Measurements from ENCODE around the gene CPN1.

CPN1 gene

DNA sequence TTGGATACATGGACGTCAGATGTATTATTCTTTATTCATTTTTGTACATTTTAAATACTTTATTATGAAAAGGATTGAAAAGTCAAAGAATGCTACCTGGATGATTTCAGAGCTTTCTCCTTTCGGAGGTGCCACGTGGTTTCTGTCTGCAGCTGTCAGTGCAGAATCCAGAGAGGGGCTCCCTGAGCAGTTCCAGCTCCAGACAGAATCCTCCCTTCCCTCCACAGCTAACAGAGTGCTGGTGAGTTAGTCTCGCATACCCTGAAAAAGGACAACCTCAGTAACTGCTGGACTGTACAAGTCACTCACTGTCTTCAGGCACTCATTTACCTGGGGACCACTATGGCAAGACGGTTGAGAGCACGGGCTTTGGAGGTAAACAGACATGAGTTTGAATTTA is 82.8 kb downstream of the CPN1 start:
- DNase-seq (ENCODE audit: low read depth) = no peak
- no peak overlapping the region for H3K4me3 ChIP-seq (replicated peaks; ENCODE audit: low read depth, low read length)
- TF ChIP-seq, protein P1, sequence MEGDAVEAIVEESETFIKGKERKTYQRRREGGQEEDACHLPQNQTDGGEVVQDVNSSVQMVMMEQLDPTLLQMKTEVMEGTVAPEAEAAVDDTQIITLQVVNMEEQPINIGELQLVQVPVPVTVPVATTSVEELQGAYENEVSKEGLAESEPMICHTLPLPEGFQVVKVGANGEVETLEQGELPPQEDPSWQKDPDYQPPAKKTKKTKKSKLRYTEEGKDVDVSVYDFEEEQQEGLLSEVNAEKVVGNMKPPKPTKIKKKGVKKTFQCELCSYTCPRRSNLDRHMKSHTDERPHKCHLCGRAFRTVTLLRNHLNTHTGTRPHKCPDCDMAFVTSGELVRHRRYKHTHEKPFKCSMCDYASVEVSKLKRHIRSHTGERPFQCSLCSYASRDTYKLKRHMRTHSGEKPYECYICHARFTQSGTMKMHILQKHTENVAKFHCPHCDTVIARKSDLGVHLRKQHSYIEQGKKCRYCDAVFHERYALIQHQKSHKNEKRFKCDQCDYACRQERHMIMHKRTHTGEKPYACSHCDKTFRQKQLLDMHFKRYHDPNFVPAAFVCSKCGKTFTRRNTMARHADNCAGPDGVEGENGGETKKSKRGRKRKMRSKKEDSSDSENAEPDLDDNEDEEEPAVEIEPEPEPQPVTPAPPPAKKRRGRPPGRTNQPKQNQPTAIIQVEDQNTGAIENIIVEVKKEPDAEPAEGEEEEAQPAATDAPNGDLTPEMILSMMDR (IDR thresholded peaks at IDR 0.05; ENCODE audit: low read length, missing control alignments) = no peak

GRCh38 chr10:99996671-99997648 is 84.7 kb downstream of the CPN1 start:
- TF ChIP-seq, protein P1 (IDR thresholded peaks at IDR 0.05; ENCODE audit: low read length, missing control alignments) = no peak
- no peak overlapping the region for H3K4me3 ChIP-seq (replicated peaks; ENCODE audit: low read depth, low read length)
- DNase-seq (ENCODE audit: low read depth) = no peak

- H3K4me3 ChIP-seq (replicated peaks; ENCODE audit: low read depth, low read length) = no peak overlapping the region
- DNase-seq (ENCODE audit: low read depth) = no peak
- TF ChIP-seq, protein P1 (IDR thresholded peaks at IDR 0.05; ENCODE audit: low read length, missing control alignments) = no peak
Observed at GRCh38 chr10:99995713-99996112, 86.0 kb downstream of the CPN1 start.

GRCh38 chr10:99995269-99995668 is 86.4 kb downstream of the CPN1 start:
- DNase-seq (ENCODE audit: low read depth) = no peak
- no peak overlapping the region for H3K4me3 ChIP-seq (replicated peaks; ENCODE audit: low read depth, low read length)
- TF ChIP-seq, protein P1 (IDR thresholded peaks at IDR 0.05; ENCODE audit: low read length, missing control alignments) = no peak

GRCh38 chr10:99994801-99995200 is 86.9 kb downstream of the CPN1 start:
- DNase-seq (ENCODE audit: low read depth) = no peak
- TF ChIP-seq, protein P1 (IDR thresholded peaks at IDR 0.05; ENCODE audit: low read length, missing control alignments) = no peak
- H3K4me3 ChIP-seq (replicated peaks; ENCODE audit: low read depth, low read length) = no peak overlapping the region

GRCh38 chr10:99993701-99994689 is 87.7 kb downstream of the CPN1 start:
- DNase-seq (ENCODE audit: low read depth) = peak; percentile 93
- H3K4me3 ChIP-seq (replicated peaks; ENCODE audit: low read depth, low read length) = no peak overlapping the region
- TF ChIP-seq, protein P1 (IDR thresholded peaks at IDR 0.05; ENCODE audit: low read length, missing control alignments) = no peak

Data from fibroblast of pulmonary artery (primary cell).